ENCODE data around the gene GP1BB. TPM values are rescaled to one million over a fixed set of nuclear protein-coding genes. Genes with fewer than 3 reads are reported as not detected.
A peak's percentile ranks its signal among the peaks of the same experiment; 100 is the strongest.

The GP1BB gene
- total and polyA plus RNA-seq, 5 donors from 2014 or later = 6.4 TPM; not detected in 4

DNA sequence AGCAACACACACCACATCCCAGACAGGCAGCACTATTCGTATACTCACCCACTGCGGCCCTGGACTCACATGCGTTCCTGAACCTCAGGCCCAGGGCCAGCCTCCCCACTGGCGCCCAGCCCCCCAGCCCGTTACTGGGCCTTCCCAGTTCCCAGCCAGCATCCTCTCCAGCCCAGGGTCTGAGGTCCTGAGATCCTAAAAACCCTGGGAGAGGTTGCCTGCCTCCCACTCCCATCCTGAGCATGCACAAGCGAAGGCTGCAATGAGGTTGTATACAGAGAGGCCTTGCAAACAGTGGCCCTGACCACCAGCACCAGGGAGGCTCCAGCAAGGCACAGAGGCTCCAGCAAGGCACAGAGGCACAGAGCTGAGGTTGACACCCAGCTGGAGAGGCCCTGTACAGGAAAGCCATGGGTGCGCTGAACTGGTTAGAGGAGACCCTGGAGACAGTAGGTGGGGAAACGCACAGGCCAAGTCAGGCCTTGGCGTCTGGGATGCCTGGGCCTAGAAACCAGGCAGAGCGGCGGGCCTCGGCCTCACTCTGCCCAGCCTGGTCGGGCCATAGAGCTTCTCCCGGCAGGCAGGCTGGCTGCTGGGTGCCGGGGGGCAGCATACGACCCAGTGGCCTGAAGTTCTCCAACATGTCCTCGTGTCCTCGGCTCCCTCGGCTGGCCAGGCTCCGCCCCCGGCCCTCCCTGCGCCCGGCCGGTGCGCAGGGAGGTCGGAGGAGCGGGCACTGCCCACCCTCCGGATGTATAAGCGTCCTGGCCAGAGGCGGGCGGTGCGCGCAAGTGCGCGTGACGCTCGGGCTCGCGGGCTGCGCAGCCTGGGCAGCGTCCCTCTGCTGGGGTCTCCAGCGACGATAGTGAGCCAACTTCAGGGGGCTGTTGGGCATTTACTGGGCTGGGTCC, 34.9 kb downstream of the GP1BB start:
- H3K27ac Mint-ChIP-seq = no peak overlapping the region
- H3K4me1 ChIP-seq (ENCODE audit: control insufficient read depth, insufficient read depth, low read length, poor library complexity, severe bottlenecking) = peaks cover 41% of the 10 kb centered on the region
- H3K4me1 Mint-ChIP-seq = peaks cover 5 to 43% (median 14%) of the 10 kb centered on the region in 4 donors
- H3K27me3 ChIP-seq (ENCODE audit: control insufficient read depth, insufficient read depth, low read length) = peaks cover 2% of the 10 kb centered on the region
- H3K4me3 Mint-ChIP-seq = peak overlapping the region; percentile 66 to 80 (median 75)
- H3K36me3 ChIP-seq (ENCODE audit: control insufficient read depth, insufficient read depth, low read length) = no peaks in the 10 kb centered on the region
- H3K27me3 Mint-ChIP-seq = peaks cover 66% of the 10 kb centered on the region
- no peak for DNase-seq
- H3K36me3 Mint-ChIP-seq = no peaks in the 10 kb centered on the region
- no peak overlapping the region for H3K4me3 ChIP-seq (ENCODE audit: low read depth, low read length)
- no peak for ATAC-seq (ENCODE audit: low read depth in 2 of 2)
- H3K27ac ChIP-seq (ENCODE audit: insufficient read depth, low read length, poor library complexity, severe bottlenecking) = no peak overlapping the region
- no peaks in the 10 kb centered on the region for H3K9me3 ChIP-seq (ENCODE audit: control insufficient read depth in 2 of 2, low read length in 2 of 2)
- peaks cover 0 to 3% (median 0%) of the 10 kb centered on the region in 7 donors for H3K9me3 Mint-ChIP-seq

DNA sequence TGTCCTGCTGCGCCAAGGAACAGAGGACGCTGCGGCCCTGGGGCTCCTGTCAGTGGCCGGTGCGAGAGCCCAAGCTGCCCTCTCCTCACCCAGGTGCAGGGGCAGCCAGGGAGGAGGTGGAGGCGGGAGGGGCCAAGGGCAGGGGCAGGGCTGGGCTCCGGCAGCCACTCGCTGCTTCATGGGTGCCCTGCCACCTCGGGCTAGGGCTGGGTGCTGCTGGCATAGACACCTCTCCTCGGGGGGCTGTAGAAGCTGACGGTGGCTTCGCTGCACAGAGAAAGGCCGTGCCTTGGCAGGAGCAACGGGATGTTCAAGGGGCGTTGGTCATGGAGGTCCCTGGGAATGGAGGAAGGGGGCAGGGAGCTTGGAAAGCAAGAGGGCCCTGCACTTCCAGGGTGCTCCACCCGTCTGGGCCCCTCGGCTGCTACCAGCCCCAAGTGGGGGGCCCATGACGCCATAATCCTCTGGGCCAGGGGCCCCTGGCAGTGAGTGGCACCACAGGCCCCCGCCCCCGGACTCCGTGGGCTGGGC, 35.6 kb downstream of the GP1BB start:
- peaks cover 5 to 43% (median 14%) of the 10 kb centered on the region in 4 donors for H3K4me1 Mint-ChIP-seq
- H3K36me3 Mint-ChIP-seq = no peaks in the 10 kb centered on the region
- ATAC-seq (ENCODE audit: low read depth in 2 of 2) (no peak), DNase-seq (no peak)
- H3K4me1 ChIP-seq (ENCODE audit: control insufficient read depth, insufficient read depth, low read length, poor library complexity, severe bottlenecking) = peaks cover 41% of the 10 kb centered on the region
- H3K27ac ChIP-seq (ENCODE audit: insufficient read depth, low read length, poor library complexity, severe bottlenecking) = no peak overlapping the region
- peaks cover 70% of the 10 kb centered on the region for H3K27me3 Mint-ChIP-seq
- H3K4me3 ChIP-seq (ENCODE audit: low read depth, low read length) = no peak overlapping the region
- H3K36me3 ChIP-seq (ENCODE audit: control insufficient read depth, insufficient read depth, low read length) = no peaks in the 10 kb centered on the region
- peaks cover 0 to 3% (median 0%) of the 10 kb centered on the region in 7 donors for H3K9me3 Mint-ChIP-seq
- H3K9me3 ChIP-seq (ENCODE audit: control insufficient read depth in 2 of 2, low read length in 2 of 2) = no peaks in the 10 kb centered on the region
- H3K27me3 ChIP-seq (ENCODE audit: control insufficient read depth, insufficient read depth, low read length) = peaks cover 2% of the 10 kb centered on the region
- peak overlapping the region in 2 of 4 donors; percentile 31 to 41 for H3K4me3 Mint-ChIP-seq
- no peak overlapping the region for H3K27ac Mint-ChIP-seq

DNA sequence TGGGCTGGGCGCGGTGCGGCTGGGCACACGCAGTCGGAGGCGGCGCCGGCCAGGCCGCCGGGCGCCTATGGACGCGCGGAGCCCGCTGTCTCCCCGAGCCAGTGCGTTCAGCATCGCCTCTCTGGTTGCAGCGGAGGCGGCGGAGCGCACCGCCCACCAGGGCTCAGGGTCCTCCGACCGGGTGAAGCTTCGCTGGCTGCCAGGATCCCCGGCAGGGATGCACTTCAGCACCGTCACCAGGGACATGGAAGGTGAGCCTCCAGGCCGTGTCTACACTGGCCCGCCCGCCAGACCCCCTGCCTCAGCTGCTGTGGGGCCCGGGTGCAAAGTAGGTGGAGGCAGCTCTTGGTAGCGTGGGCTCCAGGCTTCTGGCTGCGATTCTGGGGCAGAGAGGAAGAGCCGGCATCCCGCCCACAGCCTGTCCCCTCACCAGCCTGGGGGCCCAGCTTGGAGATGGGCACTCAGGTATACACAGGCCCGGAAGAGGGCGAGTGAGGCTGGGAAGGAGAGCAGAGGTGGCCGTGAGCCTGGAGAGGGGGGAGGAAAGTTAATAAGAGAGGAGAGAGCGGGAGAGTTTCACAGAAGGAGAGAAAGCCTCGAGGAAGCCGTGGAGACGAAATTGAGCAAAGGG, 36.2 kb downstream of the GP1BB start:
- peaks cover 68% of the 10 kb centered on the region for H3K27me3 Mint-ChIP-seq

DNA sequence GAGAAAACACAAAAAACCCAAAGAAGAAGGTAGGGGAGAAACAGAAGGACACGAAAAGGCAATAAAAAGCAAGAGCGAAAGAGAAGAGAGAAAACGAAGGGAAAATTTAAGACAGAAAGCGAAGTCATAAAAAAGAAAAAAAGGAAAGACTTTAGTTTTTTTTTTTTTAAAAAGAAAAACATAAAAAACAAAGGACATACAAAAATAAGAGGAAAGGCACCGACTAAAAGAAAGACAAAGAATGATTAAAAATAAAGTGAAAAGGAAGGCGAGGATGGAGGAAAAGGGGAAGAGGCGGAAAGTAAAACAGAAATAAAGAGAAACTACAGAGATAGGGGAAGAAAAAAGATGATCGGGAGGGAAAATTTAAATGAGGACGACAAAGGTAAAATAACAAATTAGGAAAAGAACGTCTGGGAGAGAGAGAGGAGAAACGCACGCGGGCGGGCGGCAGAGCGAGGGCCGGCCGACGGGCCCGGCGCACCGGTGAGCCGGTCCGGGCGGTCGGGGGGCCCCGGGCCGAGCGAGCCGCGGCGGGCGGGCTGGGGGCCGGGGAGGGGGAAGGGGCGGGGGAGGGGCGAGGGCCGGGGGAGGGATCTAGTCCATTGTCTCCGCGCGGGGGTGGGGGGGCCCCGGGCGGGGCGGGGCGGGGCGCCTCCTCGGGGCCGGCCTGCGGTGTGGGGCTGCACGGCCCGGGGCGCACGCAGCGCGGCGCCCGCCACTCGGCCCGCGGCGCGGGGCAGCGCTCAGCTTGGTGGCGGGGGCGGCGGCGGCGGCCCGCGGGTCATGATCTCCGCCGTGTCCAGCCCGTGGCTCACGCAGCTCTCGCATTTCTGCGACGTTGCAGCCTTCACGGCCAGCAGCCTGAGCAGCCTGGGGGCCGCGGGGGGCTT, 37.0 kb downstream of the GP1BB start, which contains the start of gene TBX1:
Gene TBX1, plus strand, starts transcription at position 721 of the 893 bp plus-strand sequence. Its CDS starts 66 bp downstream, at position 787.
- peaks cover 2% of the 10 kb centered on the region for H3K27me3 ChIP-seq (ENCODE audit: control insufficient read depth, insufficient read depth, low read length)
- H3K36me3 Mint-ChIP-seq = no peaks in the 10 kb centered on the region

More for the DNA sequence above, 36.2 kb downstream of the GP1BB start:
- no peaks in the 10 kb centered on the region for H3K36me3 Mint-ChIP-seq
- Histone ChIP-seq H3K9me3 (ENCODE audit: control insufficient read depth in 2 of 2, low read length in 2 of 2) (no peaks in the 10 kb centered on the region), H3K27ac (ENCODE audit: insufficient read depth, low read length, poor library complexity, severe bottlenecking) (no peak overlapping the region), H3K36me3 (ENCODE audit: control insufficient read depth, insufficient read depth, low read length) (no peaks in the 10 kb centered on the region), H3K4me1 (ENCODE audit: control insufficient read depth, insufficient read depth, low read length, poor library complexity, severe bottlenecking) (peaks cover 41% of the 10 kb centered on the region), H3K27me3 (ENCODE audit: control insufficient read depth, insufficient read depth, low read length) (peaks cover 2% of the 10 kb centered on the region), H3K4me3 (ENCODE audit: low read depth, low read length) (peak overlapping the region; percentile 34)
- DNase-seq = no peak
- H3K4me1 Mint-ChIP-seq = peaks cover 5 to 43% (median 14%) of the 10 kb centered on the region in 4 donors
- H3K4me3 Mint-ChIP-seq = peak overlapping the region; percentile 71 to 88 (median 80)
- ATAC-seq (ENCODE audit: low read depth in 2 of 2) = no peak
- H3K9me3 Mint-ChIP-seq = peaks cover 0 to 3% (median 0%) of the 10 kb centered on the region in 7 donors
- no peak overlapping the region for H3K27ac Mint-ChIP-seq

DNA sequence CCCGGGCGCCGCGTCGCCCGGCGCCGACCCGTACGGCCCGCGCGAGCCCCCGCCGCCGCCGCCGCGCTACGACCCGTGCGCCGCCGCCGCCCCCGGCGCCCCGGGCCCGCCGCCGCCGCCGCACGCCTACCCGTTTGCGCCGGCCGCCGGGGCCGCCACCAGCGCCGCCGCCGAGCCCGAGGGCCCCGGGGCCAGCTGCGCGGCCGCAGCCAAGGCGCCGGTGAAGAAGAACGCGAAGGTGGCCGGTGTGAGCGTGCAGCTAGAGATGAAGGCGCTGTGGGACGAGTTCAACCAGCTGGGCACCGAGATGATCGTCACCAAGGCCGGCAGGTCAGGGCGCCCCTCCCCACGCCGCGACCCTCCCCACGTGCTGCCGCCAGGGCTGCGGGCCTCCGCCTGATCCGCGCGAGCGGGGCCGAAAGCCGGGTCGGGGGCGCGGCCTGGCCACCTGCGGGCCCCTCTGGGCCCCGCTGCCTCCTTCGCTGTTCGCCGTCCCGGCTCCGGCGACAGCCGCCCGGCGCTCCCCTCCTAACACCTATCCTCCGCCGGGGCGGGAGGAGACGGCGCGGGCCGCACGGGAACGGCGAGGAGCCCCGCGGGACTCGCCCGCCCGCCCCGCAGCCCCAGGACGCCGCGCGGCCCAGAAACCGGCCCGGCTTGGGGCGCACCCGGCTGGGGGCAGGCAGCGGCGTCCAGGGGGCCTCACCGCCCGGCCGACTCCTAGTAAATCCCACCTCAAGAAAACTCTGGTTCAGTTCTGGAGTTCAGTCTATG, 37.8 kb downstream of the GP1BB start:
- DNase-seq = no peak
- no peak for ATAC-seq (ENCODE audit: low read depth in 2 of 2)
- Mint-ChIP-seq H3K4me1 (peaks cover 5 to 43% (median 12%) of the 10 kb centered on the region in 4 donors), H3K36me3 (no peaks in the 10 kb centered on the region), H3K27ac (no peak overlapping the region), H3K27me3 (peaks cover 70% of the 10 kb centered on the region), H3K9me3 (peaks cover 0 to 3% (median 0%) of the 10 kb centered on the region in 7 donors), H3K4me3 (peak overlapping the region; percentile 72 to 82 (median 74))
- H3K4me1 ChIP-seq (ENCODE audit: control insufficient read depth, insufficient read depth, low read length, poor library complexity, severe bottlenecking) = peaks cover 40% of the 10 kb centered on the region
- peaks cover 4% of the 10 kb centered on the region for H3K27me3 ChIP-seq (ENCODE audit: control insufficient read depth, insufficient read depth, low read length)
- H3K36me3 ChIP-seq (ENCODE audit: control insufficient read depth, insufficient read depth, low read length) = no peaks in the 10 kb centered on the region
- H3K9me3 ChIP-seq (ENCODE audit: control insufficient read depth in 2 of 2, low read length in 2 of 2) = no peaks in the 10 kb centered on the region
- no peak overlapping the region for H3K4me3 ChIP-seq (ENCODE audit: low read depth, low read length)
- no peak overlapping the region for H3K27ac ChIP-seq (ENCODE audit: insufficient read depth, low read length, poor library complexity, severe bottlenecking)

More for the DNA sequence above, 37.0 kb downstream of the GP1BB start, which contains the start of gene TBX1:
- Histone ChIP-seq H3K4me3 (ENCODE audit: low read depth, low read length) (peak within 1 kb of the TSS; percentile 34), H3K36me3 (ENCODE audit: control insufficient read depth, insufficient read depth, low read length) (no peaks in the 10 kb centered on the region), H3K4me1 (ENCODE audit: control insufficient read depth, insufficient read depth, low read length, poor library complexity, severe bottlenecking) (peaks cover 42% of the 10 kb centered on the region), H3K9me3 (ENCODE audit: control insufficient read depth in 2 of 2, low read length in 2 of 2) (no peaks in the 10 kb centered on the region), H3K27ac (ENCODE audit: insufficient read depth, low read length, poor library complexity, severe bottlenecking) (no peak within 1 kb of the TSS)
- peak within 1 kb of the TSS; percentile 72 to 88 (median 80) for H3K4me3 Mint-ChIP-seq
- H3K9me3 Mint-ChIP-seq = peaks cover 0 to 3% (median 0%) of the 10 kb centered on the region in 7 donors
- ATAC-seq (ENCODE audit: low read depth in 2 of 2) (no peak), DNase-seq (no peak)
- no peak within 1 kb of the TSS for H3K27ac Mint-ChIP-seq
- peaks cover 72% of the 10 kb centered on the region for H3K27me3 Mint-ChIP-seq
- peaks cover 5 to 46% (median 14%) of the 10 kb centered on the region in 4 donors for H3K4me1 Mint-ChIP-seq

DNA sequence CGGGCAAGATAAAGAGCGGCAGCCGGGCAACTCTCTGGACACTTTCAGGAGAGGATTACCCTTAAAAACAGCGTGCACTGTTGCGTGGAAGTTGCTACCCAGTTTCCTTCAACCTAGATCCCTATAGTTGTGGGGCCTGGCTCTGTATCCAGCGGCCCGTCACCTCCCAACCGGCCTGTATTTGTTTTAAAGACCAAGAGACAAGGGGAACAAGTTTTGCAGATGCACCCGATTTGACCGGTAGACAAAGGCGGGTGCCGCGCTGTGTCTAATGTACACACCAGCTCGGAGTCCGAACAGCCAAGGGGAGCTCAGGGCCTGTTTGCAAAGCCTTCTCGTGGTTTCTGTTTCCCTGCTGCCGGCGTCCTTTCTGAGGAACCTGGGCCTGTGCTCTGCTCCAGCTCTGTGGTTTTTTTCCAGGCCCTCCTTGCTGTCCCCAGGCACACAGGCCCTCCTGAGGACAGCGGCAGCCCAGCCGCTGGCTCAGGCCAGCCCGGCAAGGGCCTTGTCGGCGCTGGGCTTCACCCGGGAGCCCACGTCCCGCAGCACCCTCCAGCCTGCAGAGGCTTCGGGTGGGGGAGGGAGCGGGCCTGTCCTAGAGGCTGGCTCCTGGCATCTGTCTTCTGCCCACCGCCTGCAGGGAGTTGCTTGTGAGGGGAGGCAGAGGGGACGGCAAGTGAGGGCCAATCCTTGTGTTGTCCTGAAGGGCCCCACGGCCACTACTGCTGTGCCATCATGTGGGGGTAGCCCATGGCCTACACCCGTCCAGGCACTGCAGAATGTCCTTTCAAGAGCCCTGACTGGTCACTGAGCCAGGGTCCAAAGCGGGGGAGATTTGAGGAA, 38.6 kb downstream of the GP1BB start:
- Mint-ChIP-seq H3K27ac (no peak overlapping the region), H3K36me3 (no peaks in the 10 kb centered on the region), H3K9me3 (peaks cover 0 to 3% (median 0%) of the 10 kb centered on the region in 7 donors), H3K4me3 (peak overlapping the region; percentile 72 to 82 (median 74)), H3K4me1 (peaks cover 5 to 40% (median 11%) of the 10 kb centered on the region in 4 donors), H3K27me3 (peaks cover 67% of the 10 kb centered on the region)
- peaks cover 4% of the 10 kb centered on the region for H3K27me3 ChIP-seq (ENCODE audit: control insufficient read depth, insufficient read depth, low read length)
- H3K27ac ChIP-seq (ENCODE audit: insufficient read depth, low read length, poor library complexity, severe bottlenecking) = no peak overlapping the region
- ATAC-seq (ENCODE audit: low read depth in 2 of 2) (no peak), DNase-seq (no peak)
- H3K4me3 ChIP-seq (ENCODE audit: low read depth, low read length) = no peak overlapping the region
- H3K36me3 ChIP-seq (ENCODE audit: control insufficient read depth, insufficient read depth, low read length) = no peaks in the 10 kb centered on the region
- no peaks in the 10 kb centered on the region for H3K9me3 ChIP-seq (ENCODE audit: control insufficient read depth in 2 of 2, low read length in 2 of 2)
- H3K4me1 ChIP-seq (ENCODE audit: control insufficient read depth, insufficient read depth, low read length, poor library complexity, severe bottlenecking) = peaks cover 39% of the 10 kb centered on the region
